H9 (cell line): ENCODE measurements around the gene ABHD5. TPM values are rescaled to one million over a fixed set of nuclear protein-coding genes. Genes with fewer than 3 reads are reported as not detected.
"Not testable (repeated sequence)": the region's sequence is repeated elsewhere in the genome, so short reads cannot be mapped to it uniquely, and the experiment has no call there.

Experiments
- DNase-seq: peaks from one replicate; pipeline ENCODE4 v3.0.0-alpha.2; 2017
- H2AFZ ChIP-seq: one replicate; pipeline ENCODE4 v1.6.1; 2013; ENCODE audit warnings: mild to moderate bottlenecking, low read length, control low read depth, moderate library complexity
- H2AK5ac ChIP-seq: 2 replicates; pipeline ENCODE4 v1.6.1; 2013; ENCODE audit warnings: low read length, control low read depth, mixed read lengths; ENCODE audit not compliant: insufficient read length
- H2BK120ac ChIP-seq: one replicate; pipeline ENCODE4 v1.6.1; 2013; ENCODE audit warnings: low read depth, mild to moderate bottlenecking, low read length, control low read depth, inconsistent platforms; ENCODE audit not compliant: poor library complexity, severe bottlenecking
- H2BK12ac ChIP-seq: 2 replicates; pipeline ENCODE4 v1.6.1; 2013; ENCODE audit warnings: low read length, control low read depth, mixed read lengths, low read depth; ENCODE audit not compliant: insufficient read length
- H2BK15ac ChIP-seq: 2 replicates; pipeline ENCODE4 v1.6.1; 2013; ENCODE audit warnings: low read depth, low read length, control low read depth
- H2BK20ac ChIP-seq: one replicate; pipeline ENCODE4 v1.6.1; 2013; ENCODE audit warnings: low read depth, mild to moderate bottlenecking, low read length, control low read depth, inconsistent platforms; ENCODE audit not compliant: poor library complexity, severe bottlenecking
- H2BK5ac ChIP-seq: 2 replicates; pipeline ENCODE4 v1.6.1; 2013; ENCODE audit warnings: low read length, control low read depth, mixed read lengths; ENCODE audit not compliant: insufficient read length
- H3K14ac ChIP-seq: 2 replicates; pipeline ENCODE4 v1.6.1; 2013; ENCODE audit warnings: low read length, control low read depth; ENCODE audit not compliant: insufficient read depth
- H3K18ac ChIP-seq: 2 replicates; pipeline ENCODE4 v1.6.1; 2013; ENCODE audit warnings: low read depth, mild to moderate bottlenecking, mixed read lengths, low read length, control low read depth; ENCODE audit not compliant: insufficient read length
- H3K23ac ChIP-seq: 2 replicates; pipeline ENCODE4 v1.6.1; 2013; ENCODE audit warnings: low read length, control low read depth, mixed read lengths, low read depth; ENCODE audit not compliant: insufficient read length
- H3K23me2 ChIP-seq: 2 replicates; pipeline ENCODE4 v1.6.1; 2013; ENCODE audit warnings: low read depth, mild to moderate bottlenecking, mixed read lengths, low read length, control low read depth; ENCODE audit not compliant: insufficient read length, poor library complexity, severe bottlenecking
- H3K27ac ChIP-seq: 2 replicates; pipeline ENCODE4 v1.5.1; 2013; ENCODE audit warnings: low read length, control low read depth, mixed read lengths, low read depth; ENCODE audit not compliant: insufficient read length
- H3K27me3 ChIP-seq: 2 replicates; pipeline ENCODE4 v1.6.1; 2013; ENCODE audit warnings: low read length, control low read depth, inconsistent platforms; ENCODE audit not compliant: insufficient read depth
- H3K4ac ChIP-seq: 2 replicates; pipeline ENCODE4 v1.6.1; 2013; ENCODE audit warnings: low read depth, mild to moderate bottlenecking, control low read depth, inconsistent platforms, low read length, moderate library complexity
- H3K4me1 ChIP-seq: 2 replicates; pipeline ENCODE4 v1.6.1; 2013; ENCODE audit warnings: low read length, control low read depth, inconsistent platforms; ENCODE audit not compliant: insufficient read depth
- H3K4me2 ChIP-seq: 2 replicates; pipeline ENCODE4 v1.6.1; 2013; ENCODE audit warnings: low read length, control low read depth, mixed read lengths; ENCODE audit not compliant: insufficient read length, insufficient read depth
- H3K56ac ChIP-seq: 2 replicates; pipeline ENCODE4 v1.6.1; 2013; ENCODE audit warnings: low read depth, mild to moderate bottlenecking, mixed read lengths, low read length, control low read depth; ENCODE audit not compliant: insufficient read length
- H3K79me1 ChIP-seq: 2 replicates; pipeline ENCODE4 v1.6.1; 2013; ENCODE audit warnings: low read depth, mild to moderate bottlenecking, moderate library complexity, low read length, control low read depth, inconsistent platforms; ENCODE audit not compliant: insufficient read depth, poor library complexity, severe bottlenecking
- H3K79me2 ChIP-seq: 2 replicates; pipeline ENCODE4 v1.6.1; 2013; ENCODE audit warnings: low read length, control low read depth, inconsistent platforms; ENCODE audit not compliant: insufficient read depth
- H3K9ac ChIP-seq: 2 replicates; pipeline ENCODE4 v1.6.1; 2013; ENCODE audit warnings: low read length, control low read depth, mixed read lengths; ENCODE audit not compliant: insufficient read length; ENCODE audit errors: extremely low read depth
- H3K9me3 ChIP-seq: one replicate; pipeline ENCODE4 v1.6.1; 2013; ENCODE audit warnings: low read depth, low read length, inconsistent platforms; ENCODE audit not compliant: control insufficient read depth
- H3T11ph ChIP-seq: one replicate; pipeline ENCODE4 v1.6.1; 2013; ENCODE audit warnings: mild to moderate bottlenecking, low read length, control low read depth, inconsistent platforms
- H4K20me1 ChIP-seq: one replicate; pipeline ENCODE4 v1.6.1; 2013; ENCODE audit not compliant: control insufficient read depth, insufficient read length, insufficient read depth
- H4K5ac ChIP-seq: 2 replicates; pipeline ENCODE4 v1.6.1; 2013; ENCODE audit warnings: low read depth, mild to moderate bottlenecking, mixed read lengths, low read length, control low read depth; ENCODE audit not compliant: insufficient read length
- H4K8ac ChIP-seq: replicated peaks from 2 replicates; pipeline ENCODE4 v1.6.1; 2013; ENCODE audit warnings: low read length, control low read depth, mixed read lengths, low read depth; ENCODE audit not compliant: insufficient read length
- H4K91ac ChIP-seq: 2 replicates; pipeline ENCODE4 v1.6.1; 2013; ENCODE audit warnings: low read depth, mild to moderate bottlenecking, moderate library complexity, mixed read lengths, low read length, control low read depth; ENCODE audit not compliant: insufficient read length
- H3K27ac Mint-ChIP-seq, 3 experiments: 2 replicates in 2 of 3; 3 replicates in 1 of 3; pipeline ENCODE4 v1.8.0; 2020 to 2021; ENCODE audit warnings: mixed read lengths in 3 of 3, mild to moderate bottlenecking in 1 of 3, moderate library complexity in 1 of 3
- H3K27me3 Mint-ChIP-seq: 2 replicates; pipeline ENCODE4 v1.8.0; 2021; ENCODE audit warnings: low read depth, mild to moderate bottlenecking, moderate library complexity, mixed read lengths
- H3K36me3 Mint-ChIP-seq, 3 experiments: 2 replicates in 2 of 3; 3 replicates in 1 of 3; pipeline ENCODE4 v1.8.0; 2020 to 2021; ENCODE audit warnings: low read depth in 3 of 3, mixed read lengths in 3 of 3; ENCODE audit not compliant: insufficient read depth in 1 of 3
- H3K4me1 Mint-ChIP-seq, 2 experiments: 2 replicates each; pipeline ENCODE4 v1.8.0; 2020; ENCODE audit warnings: mixed read lengths in 2 of 2
- H3K4me3 Mint-ChIP-seq, 2 experiments: 2 replicates in 1 of 2; 3 replicates in 1 of 2; pipeline ENCODE4 v1.8.0; 2020 to 2021; ENCODE audit warnings: mild to moderate bottlenecking in 2 of 2, mixed read lengths in 2 of 2, moderate library complexity in 1 of 2
- H3K9me3 Mint-ChIP-seq, 2 experiments: 2 replicates in 1 of 2; 3 replicates in 1 of 2; pipeline ENCODE4 v1.8.0; 2020; ENCODE audit warnings: mild to moderate bottlenecking in 2 of 2, mixed read lengths in 2 of 2, moderate library complexity in 1 of 2
- CTCF ChIP-seq: fragments of 200-600 bp; sonication (generic); conservative IDR thresholded peaks from 3 replicates; pipeline ENCODE4 v1.8.0; 2021; ENCODE audit warnings: antibody characterized with exemption, mild to moderate bottlenecking
- WGBS: extraction: QIAGEN DNeasy Blood & Tissue Kit; methylation state at CpG from one replicate; pipeline ENCODE4 v1.1.7; 2013; ENCODE audit warnings: missing lambda C conversion rate, low lambda C conversion rate, mixed read lengths; ENCODE audit not compliant: insufficient read length; ENCODE audit errors: extremely low coverage; 5-methylcytosine and 5-hydroxymethylcytosine counted together
- total RNA-seq: library from RNA; stranded (reverse); gene quantifications from 2 replicates; pipeline ENCODE4 v1.2.1, GENCODE V29; 2021

Gene ABHD5
- total RNA-seq, 1 experiment from 2014 or later: 13.1 TPM

- H3K4me3 Mint-ChIP-seq: no peak overlapping the region
Observed at GRCh38 chr3:43676441-43676840, 14.3 kb upstream of the ABHD5 start.

GRCh38 chr3:43678375-43678774 lies 12.4 kb upstream of the ABHD5 start:
- H4K20me1 ChIP-seq, H2AFZ ChIP-seq, H3K4me1 Mint-ChIP-seq, H3K4ac ChIP-seq, H3K14ac ChIP-seq, H3K27ac ChIP-seq, H3K23me2 ChIP-seq, H4K5ac ChIP-seq, H3K4me3 Mint-ChIP-seq, H2BK20ac ChIP-seq, H3K9me3 ChIP-seq, H4K91ac ChIP-seq, H3K79me2 ChIP-seq, H3T11ph ChIP-seq, H3K79me1 ChIP-seq, H3K27me3 ChIP-seq, H2BK12ac ChIP-seq, H2AK5ac ChIP-seq, H2BK15ac ChIP-seq, H3K18ac ChIP-seq, H3K27ac Mint-ChIP-seq, H3K4me2 ChIP-seq, H3K56ac ChIP-seq, H3K27me3 Mint-ChIP-seq, H3K4me1 ChIP-seq, H2BK5ac ChIP-seq, H3K23ac ChIP-seq, DNase-seq, H3K9ac ChIP-seq, H2BK120ac ChIP-seq, H4K8ac ChIP-seq: not testable (repeated sequence)
- peaks cover 33 to 36% of the 10 kb centered on the region in 2 experiments for H3K9me3 Mint-ChIP-seq
- H3K36me3 Mint-ChIP-seq: peaks cover 22 to 46% (median 24%) of the 10 kb centered on the region in 3 experiments
- WGBS: no CpG with 5 or more reads among the region's 8 CpGs

More at GRCh38 chr3:43676441-43676840, 14.3 kb upstream of the ABHD5 start:
- H2BK5ac ChIP-seq: no peak overlapping the region
- peaks cover 2% of the 10 kb centered on the region for H3K27me3 Mint-ChIP-seq
- no peak overlapping the region for H2BK120ac ChIP-seq
- WGBS: no CpG with 5 or more reads among the region's 1 CpG
- no peak overlapping the region for H4K91ac ChIP-seq
- no peak overlapping the region for H2AFZ ChIP-seq
- no peak overlapping the region for H3T11ph ChIP-seq
- H2BK20ac ChIP-seq: no peak overlapping the region
- no peak overlapping the region for H2BK12ac ChIP-seq
- H2BK15ac ChIP-seq: no peak overlapping the region
- H3K4me2 ChIP-seq: no peak overlapping the region
- H3K9me3 Mint-ChIP-seq: peaks cover 26 to 30% of the 10 kb centered on the region in 2 experiments
- no peak overlapping the region for H3K4ac ChIP-seq
- no peak overlapping the region for H3K56ac ChIP-seq
- no peaks in the 10 kb centered on the region for H3K79me1 ChIP-seq
- H3K27me3 ChIP-seq: no peaks in the 10 kb centered on the region
- DNase-seq: no peak
- no peak overlapping the region for H3K23ac ChIP-seq
- no peak overlapping the region for H4K8ac ChIP-seq
- no peak overlapping the region for H3K14ac ChIP-seq
- no peaks in the 10 kb centered on the region for H3K79me2 ChIP-seq
- H4K20me1 ChIP-seq: no peaks in the 10 kb centered on the region
- no peak overlapping the region for H2AK5ac ChIP-seq
- no peaks in the 10 kb centered on the region for H3K23me2 ChIP-seq
- peak overlapping the region in 1 of 3 experiments; percentile 86; a peak in 1 of 7 replicates for H3K27ac Mint-ChIP-seq
- no peaks in the 10 kb centered on the region for H3K4me1 Mint-ChIP-seq
- H3K4me1 ChIP-seq: no peaks in the 10 kb centered on the region
- no peaks in the 10 kb centered on the region for H3K9me3 ChIP-seq
- no peak overlapping the region for H3K27ac ChIP-seq
- no peak overlapping the region for H4K5ac ChIP-seq
- TF ChIP-seq CTCF: no peak
- no peak overlapping the region for H3K18ac ChIP-seq
- H3K9ac ChIP-seq: no peak overlapping the region
- peaks cover 21 to 42% (median 22%) of the 10 kb centered on the region in 3 experiments for H3K36me3 Mint-ChIP-seq
